ENCODE measurements around the gene OAS2.

Gene OAS2

GRCh38 chr12:112978163-112979040 lies at the start of gene OAS2:
Gene OAS2, plus strand, starts transcription at chr12:112978519. Its CDS starts 90 bp downstream, at chr12:112978609.
- DNase-seq: no peak

- DNase-seq: no peak
These were observed 49.3 kb upstream of the OAS2 start for GRCh38 chr12:112928978-112929377.

GRCh38 chr12:112929715-112930114 lies 48.6 kb upstream of the OAS2 start:
- DNase-seq: no peak

GRCh38 chr12:112930350-112930749 lies 48.0 kb upstream of the OAS2 start:
- no peak for DNase-seq

GRCh38 chr12:112932485-112933128 lies 45.7 kb upstream of the OAS2 start:
- DNase-seq: no peak

- DNase-seq: no peak
These were observed 45.2 kb upstream of the OAS2 start for GRCh38 chr12:112933129-112933505.

- no peak for DNase-seq
These were observed 42.1 kb upstream of the OAS2 start for GRCh38 chr12:112936264-112936663.

- DNase-seq: no peak
These were observed 41.4 kb upstream of the OAS2 start for GRCh38 chr12:112936927-112937326.

- DNase-seq: peak; percentile 59
These were observed 40.3 kb upstream of the OAS2 start, which contains the start of gene OAS3 for GRCh38 chr12:112937741-112938719. Gene OAS3, plus strand, starts transcription at chr12:112938474. Its CDS starts 57 bp downstream, at chr12:112938531.

- no peak for DNase-seq
These were observed 39.6 kb upstream of the OAS2 start for GRCh38 chr12:112938751-112939150.

- DNase-seq: no peak
These were observed 38.4 kb upstream of the OAS2 start for GRCh38 chr12:112939761-112940381.

- DNase-seq: no peak
These were observed 36.6 kb upstream of the OAS2 start for GRCh38 chr12:112941528-112942335.

GRCh38 chr12:112942572-112942971 lies 35.7 kb upstream of the OAS2 start:
- no peak for DNase-seq

GRCh38 chr12:112944024-112944690 lies 34.2 kb upstream of the OAS2 start:
- no peak for DNase-seq

GRCh38 chr12:112945515-112945914 lies 32.8 kb upstream of the OAS2 start:
- no peak for DNase-seq

- no peak for DNase-seq
These were observed 31.9 kb upstream of the OAS2 start for GRCh38 chr12:112946236-112947000.

- DNase-seq: no peak
These were observed 31.0 kb upstream of the OAS2 start for GRCh38 chr12:112947314-112947713.

GRCh38 chr12:112947761-112948160 lies 30.6 kb upstream of the OAS2 start:
- no peak for DNase-seq

GRCh38 chr12:112948806-112949205 lies 29.5 kb upstream of the OAS2 start:
- DNase-seq: no peak

- no peak for DNase-seq
These were observed 27.6 kb upstream of the OAS2 start for GRCh38 chr12:112950701-112951100.

Measured in NCI-H345 (cell line).